K562 (cell line): Measurements from ENCODE around the gene CCM2. TPM values are rescaled to one million over a fixed set of nuclear protein-coding genes. Genes with fewer than 3 reads are reported as not detected.

Source experiments
- ATAC-seq: fragments of 200-7000 bp; cut with Tn5 transposase; 3 replicates; pipeline ENCODE4 v1.9.1; 2020; ENCODE audit warnings: moderate library complexity
- BruUV-seq: library from RNA; stranded (reverse); fragments of 400-500 nt; replicated peaks from 2 replicates; lab custom pipeline; 2021; lab: Mats Ljungman, UMichigan
- CTCF ChIA-PET: fragments of 300-600 bp; formaldehyde crosslinking; extraction: SDS; loops from one replicate; lab custom pipeline; 2021; ENCODE audit warnings: low intra/inter-chr PET ratio; lab: Yijun Ruan, JAX
- POLR2A ChIA-PET: fragments of 300-600, 350-650 bp; sonication (Branson Sonifier 250); formaldehyde crosslinking; extraction: SDS; loops from one replicate; lab custom pipeline; 2021; ENCODE audit warnings: antibody characterized with exemption, inconsistent platforms; lab: Yijun Ruan, JAX
- DNase-seq, 4 experiments: peaks; one replicate each; pipeline versions ENCODE4 v3.0.0 to v3.0.0-alpha.2; 2011 to 2018; ENCODE audit warnings: low spot score in 3 of 4, mixed read lengths in 3 of 4; ENCODE audit errors: extremely low read depth in 1 of 4
- FAIRE-seq: peaks from 2 replicates; lab custom pipeline; 2011; peaks lifted over from hg19 to GRCh38; lab: Jason Lieb, UNC
- H2AFZ ChIP-seq: 2 replicates; pipeline ENCODE4 v1.6.0; 2011; ENCODE audit warnings: low read depth, low read length, control low read depth, inconsistent platforms
- H3K27ac ChIP-seq: fragments of 200-600 bp; 3 replicates; pipeline ENCODE4 v1.8.0; 2011; ENCODE audit warnings: low read depth, mild to moderate bottlenecking, control low read depth, inconsistent platforms, low read length, moderate library complexity, mixed read lengths; ENCODE audit errors: extremely low read depth
- H3K27me3 ChIP-seq, 2 experiments: fragments of 300-600 bp in 1 of 2; 2 replicates in 1 of 2; 3 replicates in 1 of 2; pipeline versions ENCODE4 v1.6.0 to v1.8.0; 2011; ENCODE audit warnings: inconsistent platforms in 2 of 2, low read length in 2 of 2, mild to moderate bottlenecking in 1 of 2, mixed read lengths in 1 of 2, moderate library complexity in 1 of 2; ENCODE audit not compliant: control insufficient read depth in 2 of 2, insufficient read depth in 2 of 2
- H3K36me3 ChIP-seq: fragments of 300-600 bp; 3 replicates; pipeline ENCODE4 v1.8.0; 2011; ENCODE audit warnings: mild to moderate bottlenecking, low read length, inconsistent platforms; ENCODE audit not compliant: control insufficient read depth, insufficient read depth
- H3K4me1 ChIP-seq, 2 experiments: fragments of 200-600 bp in 1 of 2; replicated peaks in 1 of 2; 2 replicates in 1 of 2; 3 replicates in 1 of 2; pipeline versions ENCODE4 v1.5.1 to v1.8.0; 2011; ENCODE audit warnings: inconsistent platforms in 2 of 2, low read length in 2 of 2, mild to moderate bottlenecking in 1 of 2, mixed read lengths in 1 of 2, moderate library complexity in 1 of 2; ENCODE audit not compliant: control insufficient read depth in 2 of 2, insufficient read depth in 2 of 2
- H3K4me2 ChIP-seq: 2 replicates; pipeline ENCODE4 v1.6.1; 2011; ENCODE audit warnings: low read length, control low read depth, inconsistent platforms, mixed read lengths; ENCODE audit not compliant: insufficient read depth
- H3K4me3 ChIP-seq: fragments of 200-600 bp; sonication (generic), shearing (Covaris generic); 2 replicates; pipeline ENCODE4 v1.5.1; 2016; ENCODE audit warnings: control low read depth, inconsistent platforms
- H3K79me2 ChIP-seq: fragments of 200-600 bp; 3 replicates; pipeline ENCODE4 v1.8.0; 2011; ENCODE audit warnings: low read length, inconsistent platforms; ENCODE audit not compliant: control insufficient read depth, insufficient read depth
- H3K9ac ChIP-seq, 2 experiments: 2 replicates each; pipeline versions ENCODE4 v1.6.0 to v1.6.1; 2011; ENCODE audit warnings: low read depth in 2 of 2, low read length in 2 of 2, control low read depth in 1 of 2, inconsistent platforms in 1 of 2, mild to moderate bottlenecking in 1 of 2, mixed read lengths in 1 of 2; ENCODE audit not compliant: insufficient read depth in 1 of 2
- H3K9me1 ChIP-seq: one replicate; pipeline ENCODE4 v1.6.0; 2011; ENCODE audit warnings: inconsistent platforms, mild to moderate bottlenecking, low read length, moderate library complexity; ENCODE audit not compliant: control insufficient read depth, insufficient read depth
- H3K9me3 ChIP-seq: replicated peaks from 2 replicates; pipeline ENCODE4 v1.5.1; 2011; ENCODE audit warnings: low read depth, low read length, inconsistent platforms; ENCODE audit not compliant: control insufficient read depth, insufficient read depth
- H4K20me1 ChIP-seq: replicated peaks from 2 replicates; pipeline ENCODE4 v1.6.1; 2011; ENCODE audit warnings: low read length, inconsistent platforms, mixed read lengths; ENCODE audit not compliant: control insufficient read depth, insufficient read depth
- CC2D1A ChIP-seq: fragments of 450-650 bp; IDR thresholded peaks from 2 replicates; pipeline ENCODE4 v1.6.1; 2017; ENCODE audit warnings: mild to moderate bottlenecking
- POLR2A ChIP-seq: fragments of 450-650 bp; conservative IDR thresholded peaks from 2 replicates; pipeline ENCODE4 v1.6.1; 2016
- POLR2AphosphoS5 ChIP-seq: IDR thresholded peaks from 2 replicates; pipeline ENCODE4 v1.6.1; 2011; ENCODE audit warnings: mild to moderate bottlenecking, low read depth, low read length, moderate library complexity; ENCODE audit not compliant: control insufficient read depth, insufficient read depth
- PTTG1 ChIP-seq: fragments of 450-650 bp; IDR thresholded peaks from 2 replicates; pipeline ENCODE4 v1.6.1; 2016; ENCODE audit warnings: low read depth, mild to moderate bottlenecking, missing genetic modification characterization, missing compliant biosample characterization
- RBFOX2 ChIP-seq: fragments of 200-400 bp; formaldehyde crosslinking; IDR thresholded peaks from 2 replicates; pipeline ENCODE4 v1.6.1; 2017; ENCODE audit warnings: low read depth, mild to moderate bottlenecking, low read length, moderate library complexity
- TRIM24 ChIP-seq, 2 experiments: fragments of 450-650 bp; IDR thresholded peaks; 2 replicates each; pipeline ENCODE4 v1.6.1; 2016
- ZNF165 ChIP-seq: fragments of 250-450 bp; sonication (Bioruptor Pico); IDR thresholded peaks from 2 replicates; pipeline ENCODE4 v1.4.0; 2020; ENCODE audit warnings: borderline replicate concordance
- ZNF184 ChIP-seq: sonication (generic); formaldehyde crosslinking; IDR thresholded peaks from 2 replicates; pipeline ENCODE4 v1.5.0; 2020; ENCODE audit warnings: missing genetic modification reagents
- ZNF77 ChIP-seq: fragments of 250-450 bp; sonication (Bioruptor Pico); IDR thresholded peaks from 2 replicates; pipeline ENCODE4 v1.5.0; 2020
- WGBS: fragments of 100-300 bp; shearing (Covaris generic); methylation state at CpG from one replicate; pipeline ENCODE4 v1.1.6; 2016; ENCODE audit warnings: low coverage, mixed read lengths; ENCODE audit not compliant: insufficient coverage; ENCODE audit errors: missing lambda C conversion rate; 5-methylcytosine and 5-hydroxymethylcytosine counted together
- in situ Hi-C: fragments of 300-500 bp; cut with MboI; formaldehyde crosslinking; loops from 4 replicates; pipeline ENCODE4 v1.15.0; 2018; ENCODE audit warnings: inconsistent platforms, mixed read lengths
- intact Hi-C: fragments of 100-400 bp; cut with micrococcal nuclease; formaldehyde crosslinking; loops from 2 replicates; pipeline ENCODE4 v1.14.2; 2022
- polyA plus RNA-seq, 8 experiments: library from polyadenylated mRNA; depleted of rRNA in 4 of 8; stranded (reverse) in 5 of 8; unstranded in 3 of 8; fragments of >200 nt; fragmentation: Nextera tagmentation in 2 of 8; fragmentation: Illumina TruSeq in 1 of 8; extraction: Ambion mirVana in 2 of 8; extraction: Trizol in 1 of 8; gene quantifications; 2 replicates each; pipeline versions ENCODE4 v1.2.1 to v1.2.3, GENCODE V29; 2011 to 2014; ENCODE audit warnings: inconsistent platforms in 1 of 8, missing spikeins in 1 of 8
- total RNA-seq, 7 experiments: library from RNA; depleted of rRNA in 6 of 7; stranded (reverse); fragments of >200 nt in 6 of 7; fragmentation: Illumina TruSeq in 2 of 7; extraction: Trizol in 2 of 7; gene quantifications; 2 replicates each; pipeline versions ENCODE4 v1.2.1 to v1.2.3, GENCODE V29; 2011 to 2021; ENCODE audit warnings: low replicate concordance in 1 of 7
- TF ChIP-seq, protein P1 (sequence below), 2 experiments: fragments of 150-350 bp in 1 of 2; IDR thresholded peaks; 2 replicates each; pipeline ENCODE4 v1.6.1; 2012 to 2016; ENCODE audit warnings: low read depth in 2 of 2, low read length in 2 of 2, mild to moderate bottlenecking in 1 of 2, moderate library complexity in 1 of 2

The CCM2 gene
- total and polyA plus RNA-seq, 9 of the 15 experiments (the other 6 are each of a cell fraction or from before 2014, with no cell fraction given), result 0.41 to 38.6 (median 25.9) TPM

- Histone ChIP-seq H3K79me2 (peaks cover 53% of the 10 kb centered on the region), H3K36me3 (peaks cover 62% of the 10 kb centered on the region), H3K9me1 (no peaks in the 10 kb centered on the region), H3K9me3 (no peaks in the 10 kb centered on the region; the same call in 1 of the 2 replicates), H3K4me1 (peaks cover 22 to 32% of the 10 kb centered on the region in 2 experiments; a peak in 4 of 5 replicates), H3K27ac (peak overlapping the region; percentile 40), H3K4me3 (peak overlapping the region; percentile 98), H3K4me2 (peak overlapping the region; percentile 100), H4K20me1 (peaks cover 24% of the 10 kb centered on the region), H3K27me3 (no peaks in the 10 kb centered on the region), H2AFZ (no peak overlapping the region), H3K9ac (peak overlapping the region; percentile 86 to 99; a peak in 3 of 4 replicates)
- 2% methylated on average over 3 of the region's 3 CpGs for WGBS
- ATAC-seq (no peak), DNase-seq (no peak), FAIRE-seq (no peak)
- ChIA-PET CTCF (no interaction called here), POLR2A (interaction anchor here (0.6 to 7.4 kb wide), 15 partner anchors 11 to 401 kb away, joined by 3 to 141 read pairs (median 3); partner anchors contain the start of genes CCM2 and TBRG4)
- no TSS peak for BruUV-seq
- no peak for TF ChIP-seq ZNF77
- no peak for TF ChIP-seq PTTG1
- no peak for TF ChIP-seq ZNF165 (CRISPR knock-in tag)
- 0 out of 2 replicates have a peak, but pooled peaks have one; percentile 50 for TF ChIP-seq POLR2A
- TF ChIP-seq, protein P1, sequence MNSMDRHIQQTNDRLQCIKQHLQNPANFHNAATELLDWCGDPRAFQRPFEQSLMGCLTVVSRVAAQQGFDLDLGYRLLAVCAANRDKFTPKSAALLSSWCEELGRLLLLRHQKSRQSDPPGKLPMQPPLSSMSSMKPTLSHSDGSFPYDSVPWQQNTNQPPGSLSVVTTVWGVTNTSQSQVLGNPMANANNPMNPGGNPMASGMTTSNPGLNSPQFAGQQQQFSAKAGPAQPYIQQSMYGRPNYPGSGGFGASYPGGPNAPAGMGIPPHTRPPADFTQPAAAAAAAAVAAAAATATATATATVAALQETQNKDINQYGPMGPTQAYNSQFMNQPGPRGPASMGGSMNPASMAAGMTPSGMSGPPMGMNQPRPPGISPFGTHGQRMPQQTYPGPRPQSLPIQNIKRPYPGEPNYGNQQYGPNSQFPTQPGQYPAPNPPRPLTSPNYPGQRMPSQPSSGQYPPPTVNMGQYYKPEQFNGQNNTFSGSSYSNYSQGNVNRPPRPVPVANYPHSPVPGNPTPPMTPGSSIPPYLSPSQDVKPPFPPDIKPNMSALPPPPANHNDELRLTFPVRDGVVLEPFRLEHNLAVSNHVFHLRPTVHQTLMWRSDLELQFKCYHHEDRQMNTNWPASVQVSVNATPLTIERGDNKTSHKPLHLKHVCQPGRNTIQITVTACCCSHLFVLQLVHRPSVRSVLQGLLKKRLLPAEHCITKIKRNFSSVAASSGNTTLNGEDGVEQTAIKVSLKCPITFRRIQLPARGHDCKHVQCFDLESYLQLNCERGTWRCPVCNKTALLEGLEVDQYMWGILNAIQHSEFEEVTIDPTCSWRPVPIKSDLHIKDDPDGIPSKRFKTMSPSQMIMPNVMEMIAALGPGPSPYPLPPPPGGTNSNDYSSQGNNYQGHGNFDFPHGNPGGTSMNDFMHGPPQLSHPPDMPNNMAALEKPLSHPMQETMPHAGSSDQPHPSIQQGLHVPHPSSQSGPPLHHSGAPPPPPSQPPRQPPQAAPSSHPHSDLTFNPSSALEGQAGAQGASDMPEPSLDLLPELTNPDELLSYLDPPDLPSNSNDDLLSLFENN (IDR thresholded peaks at IDR 0.05; ENCODE audit: low read depth in 2 of 2, low read length in 2 of 2), result no peak
- peak; percentile 36 for TF ChIP-seq RBFOX2
- TF ChIP-seq POLR2AphosphoS5, result peak; percentile 20; the same call in 1 of the 2 replicates
- TF ChIP-seq TRIM24 (IDR thresholded peaks at IDR 0.05), result no peak
- TF ChIP-seq ZNF184 (CRISPR knock-in tag), result no peak
- no peak for TF ChIP-seq CC2D1A
- in situ Hi-C loops, result no loop called here
- intact Hi-C loops, result no loop called here
Measured at GRCh38 chr7:44984478-44984758, 15.6 kb upstream of the CCM2 start.
